WERI-Rb-1 (cell line): ENCODE results near the gene EPN2.
"Not testable (repeated sequence)": the region's sequence is repeated elsewhere in the genome, so short reads cannot be mapped to it uniquely, and the experiment has no call there.

ENCODE experiments used
- DNase-seq: peaks from one replicate; pipeline ENCODE4 v3.0.0-alpha.2; 2020
- H3K27ac ChIP-seq: fragments of 250-450 bp; sonication (Bioruptor Pico); 2 replicates; pipeline ENCODE4 v1.5.1; 2020; ENCODE audit warnings: mild to moderate bottlenecking, moderate library complexity
- H3K27me3 ChIP-seq: fragments of 250-450 bp; sonication (Bioruptor Pico); 2 replicates; pipeline ENCODE4 v1.5.1; 2021; ENCODE audit warnings: mild to moderate bottlenecking, low read depth, moderate library complexity; ENCODE audit not compliant: insufficient read depth, severe bottlenecking
- H3K36me3 ChIP-seq: fragments of 250-450 bp; sonication (Bioruptor Pico); 2 replicates; pipeline ENCODE4 v1.5.1; 2020; ENCODE audit warnings: mild to moderate bottlenecking, moderate library complexity
- H3K4me3 ChIP-seq: 2 replicates; pipeline ENCODE4 v1.5.1; 2011; ENCODE audit warnings: low read depth, mild to moderate bottlenecking, control low read depth, low read length
- H3K9me3 ChIP-seq: fragments of 250-450 bp; sonication (Bioruptor Pico); 2 replicates; pipeline ENCODE4 v1.5.1; 2021; ENCODE audit warnings: mild to moderate bottlenecking, moderate library complexity; ENCODE audit not compliant: severe bottlenecking
- TF ChIP-seq, protein P1 (sequence below): IDR thresholded peaks from 2 replicates; pipeline ENCODE4 v1.5.1; 2011; ENCODE audit warnings: low read depth, mild to moderate bottlenecking, control low read depth, inconsistent platforms, low read length

EPN2 gene

DNA sequence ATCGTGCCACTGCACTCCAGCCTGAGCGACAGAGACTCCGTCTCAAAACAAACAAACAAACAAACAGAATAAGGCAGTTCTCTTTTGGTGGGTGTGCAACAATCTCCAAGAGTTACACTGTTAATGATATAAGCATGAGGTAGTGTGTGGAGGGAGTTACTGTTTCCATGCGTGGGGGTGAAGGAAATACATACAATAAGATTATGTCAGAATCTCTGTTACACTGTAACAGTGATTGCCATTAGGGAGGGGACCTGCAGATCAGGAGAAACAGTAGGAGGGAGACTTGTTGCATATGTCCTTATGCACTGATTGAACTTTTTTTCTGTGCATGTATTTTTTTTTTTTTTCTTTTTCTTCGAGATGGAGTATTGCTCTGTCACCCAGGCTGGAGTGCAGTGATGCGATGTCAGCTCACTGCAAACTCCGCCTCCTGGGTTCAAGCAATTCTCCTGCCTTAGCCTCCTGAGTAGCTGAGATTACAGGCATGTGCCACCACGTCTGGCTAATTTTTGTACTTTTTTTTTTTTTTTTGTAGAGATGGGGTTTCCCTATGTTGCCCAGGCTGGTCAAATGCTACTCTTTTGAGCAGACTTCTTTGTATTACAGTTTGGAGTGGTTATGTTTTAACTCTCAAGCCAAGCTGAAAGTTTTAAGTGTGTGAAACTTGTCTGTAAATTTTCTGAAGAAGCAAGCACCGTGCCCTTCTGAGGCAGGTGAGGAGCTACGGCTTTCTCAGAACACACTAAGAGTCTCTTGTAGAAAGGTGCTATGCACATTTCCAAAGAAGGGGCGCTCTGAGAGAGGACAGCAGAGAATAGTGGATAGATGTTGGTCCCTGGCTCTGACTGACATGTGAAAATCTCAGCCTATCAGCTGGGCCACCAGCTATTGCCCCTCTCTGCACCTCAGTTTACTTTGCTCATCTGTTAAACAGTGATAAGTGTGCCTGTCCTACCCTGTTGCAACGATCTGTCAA lies 10.3 kb upstream of the EPN2 start:
- H3K4me3 ChIP-seq, DNase-seq, H3K9me3 ChIP-seq: not testable (repeated sequence)

DNA sequence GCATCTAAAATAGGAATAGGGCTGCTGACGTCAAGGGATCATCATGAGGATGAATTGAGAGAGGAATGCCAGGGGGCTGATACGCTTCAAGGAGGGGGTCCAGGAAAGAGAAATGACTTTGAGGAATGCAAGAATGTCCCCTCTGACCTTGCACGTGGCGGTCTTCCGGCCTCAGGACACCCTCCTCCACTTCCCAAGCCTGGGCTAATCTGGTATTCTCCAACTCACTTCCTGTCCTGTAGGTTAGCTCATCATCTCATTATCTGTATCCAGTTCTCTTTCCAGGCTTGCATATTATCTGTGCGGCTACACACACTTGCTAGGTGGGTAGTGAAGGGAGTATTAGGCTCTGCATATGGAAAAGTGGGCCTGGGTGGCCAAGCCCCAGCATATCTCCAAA lies 2.5 kb upstream of the EPN2 start:
- H3K27me3 ChIP-seq, DNase-seq, H3K36me3 ChIP-seq, H3K9me3 ChIP-seq, H3K4me3 ChIP-seq, H3K27ac ChIP-seq: not testable (repeated sequence)

More for the DNA sequence above, 10.3 kb upstream of the EPN2 start:
- H3K27me3 ChIP-seq, H3K27ac ChIP-seq, H3K36me3 ChIP-seq: not testable (repeated sequence)

DNA sequence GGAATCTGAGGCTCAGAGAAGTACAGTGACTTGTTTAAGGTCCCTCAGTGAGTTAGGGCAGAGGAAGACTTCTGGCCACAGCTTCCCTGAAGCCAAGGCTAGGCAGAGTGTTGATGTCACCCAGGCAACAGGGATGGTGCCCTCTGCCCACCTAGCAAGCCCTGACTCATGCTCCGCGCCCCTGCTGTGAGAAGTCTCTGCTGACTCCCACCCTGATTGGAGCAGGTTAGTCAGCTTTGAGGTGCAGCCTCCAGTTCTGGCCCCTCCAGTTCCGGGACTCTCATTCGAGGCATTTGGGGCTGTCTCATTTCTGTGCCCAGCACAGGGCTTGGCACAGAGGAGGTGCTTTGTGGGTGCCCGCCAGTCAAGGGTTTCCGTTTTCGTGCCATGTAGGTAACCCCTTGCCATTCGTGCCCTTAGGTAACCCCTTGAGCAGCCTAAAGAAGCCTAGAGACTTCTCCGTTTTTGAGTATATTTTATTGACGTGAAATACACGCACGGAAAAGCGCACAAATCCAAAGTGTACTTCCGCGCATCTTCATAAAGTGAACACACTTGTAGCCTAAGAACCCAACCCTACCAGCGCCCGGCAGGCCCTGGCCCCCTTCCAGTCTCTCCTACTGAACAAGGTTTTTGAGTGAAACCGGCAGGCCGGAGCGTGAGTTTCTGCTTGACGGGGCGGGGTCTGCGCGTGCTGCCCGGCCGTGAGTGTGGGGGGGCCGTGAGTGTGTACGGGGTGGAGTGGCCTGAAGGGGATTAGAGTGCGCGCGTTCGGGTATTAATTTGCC lies 621 bp upstream of the EPN2 start:
- not testable (repeated sequence) for H3K27ac ChIP-seq, H3K36me3 ChIP-seq, H3K9me3 ChIP-seq, H3K4me3 ChIP-seq, H3K27me3 ChIP-seq, DNase-seq

DNA sequence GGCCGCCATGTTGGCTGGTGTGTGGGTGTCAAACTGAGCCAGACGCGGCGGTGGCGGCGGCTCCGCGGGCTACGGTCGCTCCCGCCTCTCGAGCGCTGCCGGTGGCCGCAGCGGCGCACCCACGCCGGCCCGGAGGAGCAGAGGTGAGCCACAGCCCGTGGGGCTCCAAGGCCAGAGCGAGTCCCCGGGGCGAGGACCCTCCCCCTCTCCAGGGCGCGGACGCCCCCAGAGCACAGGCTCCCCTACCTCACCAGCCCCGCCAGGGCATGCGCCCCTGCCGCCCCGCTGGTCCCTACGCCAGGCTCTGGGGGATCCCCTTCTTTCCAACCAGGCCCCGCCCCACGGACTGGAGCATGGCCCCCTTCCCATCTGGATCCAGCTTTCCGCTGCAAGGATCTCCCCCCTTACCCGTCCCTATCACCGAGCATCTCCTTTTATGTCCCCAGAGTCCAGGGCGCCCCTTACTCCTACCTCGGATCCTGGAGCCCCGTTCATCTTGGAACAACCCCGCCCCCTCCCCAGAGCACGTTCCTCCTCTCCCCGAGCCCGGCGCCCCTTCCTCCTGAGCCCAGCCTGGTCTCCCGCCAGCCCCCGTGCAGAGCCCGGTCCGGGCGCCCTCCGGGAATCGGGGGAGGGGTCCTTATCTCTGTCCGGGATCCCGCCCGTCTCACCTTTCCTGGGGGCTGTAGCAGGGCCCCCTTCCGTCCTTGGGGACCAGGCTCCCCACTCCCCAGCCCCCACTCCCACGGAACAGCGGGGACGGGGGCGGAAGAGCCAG lies 412 bp downstream of the EPN2 start:
- Histone ChIP-seq H3K9me3 (no peaks in the 10 kb centered on the region), H3K36me3 (peaks cover 2% of the 10 kb centered on the region), H3K27ac (peak overlapping the region; percentile 90), H3K27me3 (no peaks in the 10 kb centered on the region), H3K4me3 (peak overlapping the region; percentile 99)
- DNase-seq: peak; percentile 45
- TF ChIP-seq, protein P1, sequence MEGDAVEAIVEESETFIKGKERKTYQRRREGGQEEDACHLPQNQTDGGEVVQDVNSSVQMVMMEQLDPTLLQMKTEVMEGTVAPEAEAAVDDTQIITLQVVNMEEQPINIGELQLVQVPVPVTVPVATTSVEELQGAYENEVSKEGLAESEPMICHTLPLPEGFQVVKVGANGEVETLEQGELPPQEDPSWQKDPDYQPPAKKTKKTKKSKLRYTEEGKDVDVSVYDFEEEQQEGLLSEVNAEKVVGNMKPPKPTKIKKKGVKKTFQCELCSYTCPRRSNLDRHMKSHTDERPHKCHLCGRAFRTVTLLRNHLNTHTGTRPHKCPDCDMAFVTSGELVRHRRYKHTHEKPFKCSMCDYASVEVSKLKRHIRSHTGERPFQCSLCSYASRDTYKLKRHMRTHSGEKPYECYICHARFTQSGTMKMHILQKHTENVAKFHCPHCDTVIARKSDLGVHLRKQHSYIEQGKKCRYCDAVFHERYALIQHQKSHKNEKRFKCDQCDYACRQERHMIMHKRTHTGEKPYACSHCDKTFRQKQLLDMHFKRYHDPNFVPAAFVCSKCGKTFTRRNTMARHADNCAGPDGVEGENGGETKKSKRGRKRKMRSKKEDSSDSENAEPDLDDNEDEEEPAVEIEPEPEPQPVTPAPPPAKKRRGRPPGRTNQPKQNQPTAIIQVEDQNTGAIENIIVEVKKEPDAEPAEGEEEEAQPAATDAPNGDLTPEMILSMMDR: no peak

DNA sequence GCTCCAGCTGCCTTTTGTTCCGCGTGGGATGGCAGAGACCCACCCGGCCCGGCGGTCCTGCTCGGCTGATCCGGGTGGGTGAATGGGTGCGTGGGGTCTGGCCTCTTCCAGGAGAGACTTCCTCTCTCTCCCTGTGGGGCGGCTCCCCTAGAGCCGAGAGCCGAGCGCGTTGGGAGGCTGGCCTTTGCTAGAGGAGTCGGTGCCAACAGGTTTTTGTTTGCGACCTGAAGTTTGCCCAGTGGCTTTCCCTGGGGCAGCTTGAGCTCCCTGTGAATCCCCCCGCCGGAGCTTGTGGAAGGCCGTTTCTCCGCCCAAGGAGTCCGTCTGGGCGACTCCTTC lies 970 bp downstream of the EPN2 start:
- peak; percentile 23 for DNase-seq
- TF ChIP-seq, protein P1: no peak
- peak overlapping the region; percentile 99 for H3K4me3 ChIP-seq

DNA sequence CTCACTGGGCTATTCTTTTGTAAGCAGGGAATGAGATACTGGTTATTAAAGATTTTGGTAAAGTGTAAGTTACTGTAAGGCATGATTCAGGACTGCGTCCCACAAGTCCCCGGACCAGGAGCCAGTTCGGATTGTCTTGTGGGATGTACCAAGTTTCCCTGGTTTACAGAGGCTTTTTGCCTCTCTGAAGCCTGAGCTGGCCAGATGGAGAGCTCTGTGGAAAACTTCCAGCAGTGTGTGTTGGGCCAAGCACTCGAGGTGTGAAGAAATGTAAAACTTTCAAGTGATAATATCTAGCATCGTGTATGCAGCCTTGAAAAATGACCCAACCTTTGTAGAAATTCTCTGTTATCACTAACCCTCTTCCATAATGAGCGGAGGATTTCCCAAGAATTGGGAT lies 2.4 kb downstream of the EPN2 start:
- no peaks in the 10 kb centered on the region for H3K27me3 ChIP-seq
- no peak for DNase-seq
- no peaks in the 10 kb centered on the region for H3K9me3 ChIP-seq
- TF ChIP-seq, protein P1: no peak
- no peak overlapping the region for H3K4me3 ChIP-seq
- H3K27ac ChIP-seq: no peak overlapping the region
- H3K36me3 ChIP-seq: peaks cover 2% of the 10 kb centered on the region

More for the DNA sequence above, 970 bp downstream of the EPN2 start:
- Histone ChIP-seq H3K9me3 (no peaks in the 10 kb centered on the region), H3K27me3 (no peaks in the 10 kb centered on the region), H3K36me3 (peaks cover 2% of the 10 kb centered on the region), H3K27ac (peak overlapping the region; percentile 90)

DNA sequence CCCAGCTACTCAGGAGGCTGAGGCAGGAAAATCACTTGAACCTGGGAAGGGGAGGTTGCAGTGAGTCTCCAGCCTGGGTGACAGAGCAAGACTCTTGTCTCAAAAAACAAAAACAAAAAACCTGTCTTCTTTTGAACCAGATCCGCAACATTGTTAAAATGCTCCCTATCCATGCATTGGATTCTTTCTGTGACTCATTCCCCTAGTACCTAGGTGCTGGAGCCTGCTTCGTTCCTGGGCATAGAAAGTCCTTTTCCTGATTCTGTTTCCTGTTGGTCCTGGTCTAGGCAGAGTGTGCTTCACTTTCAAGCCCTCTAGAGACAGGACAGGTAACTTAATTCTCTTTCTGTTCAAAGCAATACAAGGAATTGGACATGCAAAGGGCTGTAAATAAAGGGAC lies 5.2 kb downstream of the EPN2 start:
- Histone ChIP-seq H3K4me3 (no peak overlapping the region), H3K27ac (no peak overlapping the region), H3K27me3 (no peaks in the 10 kb centered on the region), H3K9me3 (no peaks in the 10 kb centered on the region), H3K36me3 (peaks cover 2% of the 10 kb centered on the region)
- TF ChIP-seq, protein P1: no peak
- DNase-seq: no peak
